Left forelimb (tissue), 1 donor: ENCODE data around the gene KRT16.
"Not testable (repeated sequence)": the region's sequence is repeated elsewhere in the genome, so short reads cannot be mapped to it uniquely, and the experiment has no call there.

ENCODE experiments used
- DNase-seq: peaks from one replicate; pipeline ENCODE4 v3.0.0-alpha.2; 2018; ENCODE audit warnings: low spot score

Gene KRT16

DNA sequence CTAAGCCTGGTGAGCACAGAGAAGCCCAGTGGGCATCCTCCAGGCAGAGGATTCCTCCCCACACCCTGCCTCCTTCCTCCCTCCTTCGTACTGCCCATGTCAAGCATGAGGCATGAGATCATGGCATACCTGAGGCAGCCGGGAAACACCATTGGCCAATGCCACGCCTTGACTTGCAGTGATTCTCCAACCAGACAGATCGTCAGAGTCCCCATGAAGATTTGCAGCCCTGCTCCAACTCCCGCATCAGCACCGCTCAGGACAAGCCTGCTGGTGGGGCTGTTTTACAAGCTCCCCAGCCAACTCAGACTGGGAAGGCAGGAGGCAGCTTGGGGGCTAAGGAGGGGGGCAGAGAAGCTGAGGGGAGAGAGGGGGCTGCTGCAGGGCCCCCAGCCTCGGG, 2.9 kb upstream of the KRT16 start:
- DNase-seq, result no peak

DNA sequence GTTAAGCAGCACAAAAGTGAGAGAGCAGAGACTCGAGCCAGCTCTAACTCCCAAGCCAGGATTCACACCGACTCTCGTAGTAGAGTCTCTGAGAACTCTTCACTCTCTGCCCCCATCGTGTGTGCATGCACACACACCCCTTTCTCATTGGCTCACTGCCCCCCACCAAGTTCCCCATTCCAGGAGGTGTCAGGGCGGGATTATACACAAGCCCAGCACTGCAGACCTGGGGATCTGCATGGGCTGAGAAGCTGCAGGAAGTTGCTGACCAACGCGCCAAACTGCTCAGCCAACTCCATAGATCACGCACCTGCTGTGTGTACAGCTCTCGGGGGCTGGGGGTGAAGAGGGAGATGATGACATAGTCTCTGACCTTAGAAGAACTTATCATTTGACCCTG, 2.2 kb upstream of the KRT16 start:
- not testable (repeated sequence) for DNase-seq

DNA sequence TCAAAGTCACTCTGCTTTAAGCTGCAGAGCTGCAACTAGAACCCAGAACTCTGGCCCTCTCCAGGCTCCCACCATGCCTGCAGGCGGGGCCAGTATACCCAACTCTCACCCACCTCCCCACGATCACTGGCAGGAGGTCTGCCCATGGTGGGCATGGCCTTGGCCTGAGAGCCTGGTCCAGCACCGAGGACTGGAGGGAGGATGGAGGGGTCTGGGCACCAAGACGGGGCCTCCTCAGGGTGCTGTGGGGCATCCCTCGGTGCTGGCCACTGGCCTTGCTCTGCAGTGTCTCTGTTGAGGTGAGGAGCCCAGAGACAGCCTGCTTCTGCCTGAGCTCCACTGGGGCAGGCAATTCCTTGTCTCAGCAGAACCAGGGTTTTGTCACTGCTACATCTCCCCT, 1.5 kb upstream of the KRT16 start:
- DNase-seq, result no peak

DNA sequence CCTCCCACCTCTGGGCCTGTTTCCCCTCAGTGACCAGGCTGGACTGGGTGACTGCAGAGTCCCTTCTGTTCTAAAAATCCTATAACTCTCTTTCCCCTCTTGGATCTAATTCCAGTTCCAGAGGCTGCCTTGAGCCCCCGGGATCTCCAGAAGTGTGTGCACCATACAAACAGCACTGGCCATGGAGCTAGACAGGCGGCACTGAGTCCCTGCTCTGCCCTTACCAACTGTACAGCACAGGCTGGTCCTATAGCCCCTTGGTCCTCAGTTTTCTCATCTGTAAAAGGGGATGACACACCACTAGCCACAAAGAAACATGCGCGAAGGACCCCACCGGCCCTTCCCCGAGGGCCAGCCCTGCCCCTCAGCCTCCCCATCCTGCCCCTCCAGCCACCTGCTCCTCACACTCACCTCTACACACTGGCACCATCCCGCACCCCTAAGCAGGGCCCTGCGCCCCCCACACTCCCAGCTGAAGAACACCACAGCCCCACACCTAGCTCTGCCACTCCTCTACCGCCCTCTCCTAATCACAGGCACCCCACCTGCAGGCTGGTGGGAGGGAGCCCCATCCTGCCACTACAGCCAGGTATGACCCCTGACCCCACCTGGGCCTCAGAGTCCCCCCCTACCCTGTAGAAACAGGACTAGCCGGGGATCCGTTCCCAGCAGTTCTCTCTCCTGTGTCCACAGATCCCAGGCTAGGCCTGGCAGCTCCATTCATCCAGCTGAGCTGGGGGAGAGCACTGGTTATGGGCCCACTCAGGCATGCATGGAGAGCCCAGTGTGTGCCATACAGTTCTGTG, 913 bp upstream of the KRT16 start:
- no peak for DNase-seq

DNA sequence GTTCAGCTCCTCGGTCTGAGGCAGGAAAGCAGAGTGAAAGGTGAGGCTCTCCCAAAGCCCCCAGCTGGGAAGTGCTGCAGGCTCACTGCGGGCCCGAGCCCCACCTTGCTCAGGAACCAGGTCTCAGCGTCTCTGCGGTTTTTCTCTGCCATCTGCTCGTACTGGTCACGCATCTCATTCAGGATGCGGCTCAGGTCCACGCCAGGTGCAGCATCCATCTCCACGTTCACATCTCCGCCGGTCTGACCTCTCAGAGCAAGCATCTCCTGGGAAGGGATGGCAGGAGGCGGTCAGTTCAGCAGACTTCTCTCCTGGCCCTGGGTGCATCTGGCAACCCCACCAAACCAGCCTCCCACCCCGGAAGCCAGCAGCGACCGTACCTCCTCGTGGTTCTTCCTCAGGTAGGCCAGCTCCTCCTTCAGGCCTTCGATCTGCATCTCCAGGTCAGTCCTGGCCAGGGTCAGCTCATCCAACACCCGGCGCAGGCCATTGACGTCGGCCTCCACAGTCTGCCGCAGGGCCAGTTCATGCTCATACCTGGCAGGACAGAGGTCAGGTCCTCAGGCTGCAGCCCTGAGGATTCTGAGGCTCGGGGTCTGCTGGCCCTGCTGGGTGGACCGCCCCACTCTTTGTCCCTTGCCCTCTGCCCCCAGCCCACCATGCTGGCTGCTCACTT, 1.5 kb downstream of the KRT16 start:
- DNase-seq, result no peak

DNA sequence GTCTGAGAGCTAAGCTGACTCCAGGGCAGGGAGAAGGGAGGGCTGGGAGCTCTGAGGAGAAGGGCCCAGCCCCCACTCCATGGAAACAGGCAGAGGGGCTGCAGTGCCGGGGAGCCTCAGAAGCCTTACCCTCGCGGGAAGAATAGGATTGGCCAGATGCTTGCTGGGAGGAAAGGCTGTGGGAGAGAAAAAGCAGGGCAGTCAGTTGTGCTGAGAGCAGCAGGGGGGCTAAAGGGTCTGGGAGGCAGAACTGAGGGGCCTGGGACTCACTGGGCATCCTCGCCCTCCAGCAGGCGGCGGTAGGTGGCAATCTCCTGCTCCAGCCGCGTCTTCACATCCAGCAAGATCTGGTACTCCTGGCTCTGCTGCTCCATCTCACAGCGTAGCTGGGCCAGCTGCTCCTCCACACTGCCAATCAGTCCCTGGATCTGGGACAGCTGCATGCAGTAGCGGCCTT, 2.5 kb downstream of the KRT16 start:
- DNase-seq, result not testable (repeated sequence)

DNA sequence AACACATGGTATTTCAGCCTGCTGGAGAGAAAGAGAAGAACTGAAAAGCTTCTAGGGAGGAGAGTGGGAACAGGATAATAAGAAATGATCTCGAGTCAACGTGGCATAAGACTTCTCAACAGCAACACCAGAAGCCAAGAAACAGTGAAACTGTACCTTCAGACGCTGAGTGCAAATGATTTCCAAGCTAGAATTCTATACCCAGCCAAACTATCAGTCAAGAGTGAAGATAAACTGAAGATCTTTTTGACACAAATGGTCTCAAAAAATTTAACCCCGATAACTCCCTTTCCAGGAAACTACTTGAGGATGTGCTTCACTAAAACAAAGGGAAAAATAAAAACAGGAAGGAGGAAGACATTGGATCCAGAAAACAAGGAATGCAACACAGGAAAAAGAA, 5.6 kb downstream of the KRT16 start:
- not testable (repeated sequence) for DNase-seq

DNA sequence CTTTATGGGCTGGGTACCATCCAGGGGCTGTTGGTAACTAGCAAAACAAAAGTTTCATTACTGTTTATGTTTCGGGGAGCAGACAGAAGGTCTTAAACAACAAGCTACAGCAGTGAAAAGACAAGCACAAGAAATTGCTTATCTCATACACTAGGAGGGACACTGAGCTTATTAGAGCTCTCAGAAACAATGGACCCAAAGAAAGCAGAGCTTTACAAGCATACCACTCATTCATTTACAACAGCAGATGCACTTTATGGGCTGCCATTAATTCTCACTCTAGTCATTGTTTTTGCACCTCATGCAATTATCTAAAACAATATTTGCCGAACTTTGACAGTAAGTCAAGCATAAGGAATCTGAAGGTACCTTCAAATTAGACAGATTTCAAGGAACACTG, 10.0 kb downstream of the KRT16 start:
- no peak for DNase-seq

DNA sequence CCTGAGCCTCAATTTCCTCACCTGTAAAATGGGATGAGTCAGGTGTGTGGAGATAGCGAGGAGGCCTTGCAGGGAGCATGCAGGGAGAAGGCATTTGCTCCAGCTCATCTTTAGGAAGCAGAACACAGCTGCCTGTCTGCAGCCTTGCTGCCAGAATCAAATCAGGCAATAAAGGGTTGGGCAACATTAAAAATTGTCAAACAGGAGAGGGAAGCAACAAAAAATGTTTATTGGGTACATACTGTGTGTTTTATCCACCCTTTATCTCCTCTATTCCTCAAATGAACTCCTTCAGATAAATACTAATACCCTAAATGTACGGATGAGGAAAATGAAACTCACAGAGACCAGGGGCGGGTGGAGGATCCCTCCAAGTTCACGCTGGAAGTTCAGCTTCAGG, 12.2 kb downstream of the KRT16 start:
- no peak for DNase-seq

DNA sequence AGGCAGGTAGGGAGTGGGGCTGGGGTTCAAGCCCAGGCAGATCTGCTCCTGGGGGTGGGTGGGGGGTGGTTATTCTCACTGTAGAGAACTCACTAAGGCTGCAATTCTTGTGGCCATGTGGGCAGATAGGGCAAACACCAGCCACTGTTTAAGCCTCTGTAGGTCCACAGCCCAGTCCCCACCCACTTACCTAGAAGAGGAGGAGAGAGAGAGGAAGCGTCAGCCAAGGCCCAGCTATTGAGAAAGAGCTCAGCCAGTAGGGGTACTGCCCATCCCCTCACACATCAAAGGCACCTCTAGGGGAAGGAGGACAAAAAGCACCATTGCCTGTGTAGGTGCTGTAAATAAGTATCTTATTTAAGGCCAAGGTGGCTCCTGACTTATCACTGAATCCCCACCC, 12.9 kb downstream of the KRT16 start:
- DNase-seq, result no peak

DNA sequence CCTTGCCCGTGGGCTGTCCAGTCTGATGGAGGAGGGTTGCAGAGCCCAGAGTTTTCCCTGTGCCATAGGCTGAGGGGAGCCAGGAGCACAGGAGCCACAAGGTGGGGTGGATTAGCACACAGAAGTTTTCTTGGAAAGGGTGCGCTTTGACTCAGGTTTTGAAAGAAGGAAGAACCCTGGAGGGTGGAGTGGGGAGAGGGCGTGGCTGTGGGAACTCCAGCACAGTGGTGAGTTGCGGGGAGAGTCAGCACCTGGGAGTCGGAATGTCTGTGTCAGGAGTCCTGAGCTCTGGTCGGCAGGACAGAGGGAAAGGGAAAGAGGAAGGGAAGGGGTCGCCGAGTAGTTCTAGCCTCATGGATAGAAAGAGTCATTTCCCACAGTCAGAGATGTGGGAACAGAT, 17.0 kb downstream of the KRT16 start:
- no peak for DNase-seq

DNA sequence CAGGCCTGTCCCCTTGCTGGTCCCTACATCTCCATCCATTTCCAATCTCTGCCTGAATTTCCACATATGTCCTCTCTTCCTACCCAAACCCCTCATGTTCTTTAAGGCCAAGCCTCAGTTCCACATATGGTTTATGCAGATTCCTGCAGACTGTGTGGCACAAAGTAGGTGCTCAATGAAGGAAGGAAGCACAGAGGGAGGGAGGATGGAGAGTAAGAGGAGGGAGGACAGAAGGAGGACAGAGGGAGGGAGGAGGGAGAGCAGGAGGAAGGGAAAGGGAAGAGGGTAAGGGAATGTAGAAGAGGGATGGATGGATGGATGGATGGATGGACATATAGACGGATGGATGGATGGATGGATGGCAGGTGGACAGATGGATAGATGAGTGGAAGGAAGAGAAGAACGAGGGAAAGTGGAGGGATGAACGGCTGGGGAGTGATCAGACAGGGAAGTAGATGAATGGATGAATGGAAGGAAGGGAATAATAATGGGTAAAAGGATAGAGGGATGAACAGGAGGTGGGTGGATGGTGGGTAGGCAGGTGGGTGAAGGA, 18.1 kb downstream of the KRT16 start:
- no peak for DNase-seq

DNA sequence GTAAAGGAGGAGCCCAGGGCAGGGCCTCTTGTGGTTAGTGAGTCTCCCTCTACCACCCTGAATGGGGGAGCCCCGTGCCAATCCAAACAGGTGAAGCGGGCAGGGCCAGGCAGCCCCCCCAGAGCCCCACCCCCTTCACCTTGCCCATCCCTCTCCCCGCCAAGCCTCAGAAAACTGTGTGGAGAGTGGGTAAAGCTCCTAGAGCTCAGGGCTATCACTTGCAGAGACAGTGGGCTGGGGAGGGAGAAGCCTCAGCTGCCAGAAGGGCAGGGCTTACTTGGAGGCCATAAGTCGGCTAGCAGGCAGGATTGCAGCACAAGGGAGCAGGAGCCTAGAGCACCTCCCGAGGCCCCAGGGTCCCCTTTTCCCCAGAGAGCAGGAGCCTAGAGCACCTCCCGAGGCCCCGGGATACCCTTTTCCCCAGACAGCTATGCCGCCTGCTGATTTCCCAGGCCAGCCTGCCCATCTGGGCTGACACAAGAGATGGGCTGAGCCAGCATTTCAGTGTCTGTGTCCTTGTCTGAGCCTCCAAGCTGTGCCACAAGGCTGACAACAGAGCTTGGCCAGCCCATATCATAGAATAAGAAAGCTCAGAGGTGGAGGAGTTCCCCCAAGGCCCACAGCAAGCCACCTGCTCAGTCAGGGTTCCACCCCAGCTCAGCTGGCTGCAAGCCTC, 19.1 kb downstream of the KRT16 start:
- DNase-seq, result no peak

DNA sequence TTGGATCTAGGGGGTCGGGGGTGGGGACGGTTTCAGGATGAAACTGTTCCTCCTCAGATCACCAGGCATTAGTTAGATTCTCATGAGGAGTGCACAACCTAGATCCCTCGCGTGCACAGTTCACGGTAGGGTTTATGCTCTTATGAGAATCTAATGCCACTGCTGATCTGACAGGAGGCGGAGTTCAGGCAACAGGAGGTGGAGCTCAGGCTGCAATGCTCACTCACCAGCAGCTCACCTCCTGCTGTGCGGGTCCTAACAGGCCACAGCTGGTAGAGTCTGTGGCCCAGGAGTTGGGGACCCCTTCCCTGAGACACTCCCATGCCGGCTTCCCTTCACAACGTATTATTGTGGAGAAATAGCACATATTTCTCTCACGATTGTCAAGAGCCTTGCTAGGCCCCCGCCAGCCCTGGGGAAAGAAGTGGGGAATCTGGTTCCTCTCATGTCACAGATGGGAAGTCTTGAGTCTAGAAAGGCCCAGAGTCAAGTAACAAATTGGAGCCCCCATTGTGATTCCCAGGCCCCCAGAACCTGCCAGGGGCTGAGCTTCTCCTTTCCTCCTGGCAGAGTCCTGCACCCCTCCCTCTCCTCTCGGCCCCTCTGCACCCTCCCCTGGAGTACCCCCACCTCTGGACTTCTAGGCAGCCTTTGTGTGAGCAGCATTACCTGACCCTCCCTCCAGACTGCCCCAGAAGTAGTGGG, 19.8 kb downstream of the KRT16 start:
- DNase-seq, result no peak

DNA sequence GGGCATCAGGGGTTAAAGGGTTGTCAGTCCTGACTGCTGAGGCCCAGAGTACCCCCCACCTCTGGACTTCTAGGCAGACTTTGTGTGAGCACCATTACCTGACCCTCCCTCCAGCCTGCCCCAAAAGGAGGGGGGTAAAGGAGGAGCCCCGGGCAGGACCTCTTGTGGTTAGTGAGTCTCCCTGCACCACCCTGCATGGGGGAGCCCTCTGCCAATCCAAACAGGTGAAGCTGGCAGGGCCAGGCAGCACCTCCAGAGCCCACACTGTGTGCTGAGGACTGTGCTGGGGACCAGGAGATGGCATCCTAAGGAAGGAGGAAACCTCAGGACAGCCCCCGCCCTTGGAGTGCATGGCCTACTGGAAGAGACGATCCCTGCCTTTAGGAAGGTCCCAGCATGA, 23.3 kb downstream of the KRT16 start:
- no peak for DNase-seq

DNA sequence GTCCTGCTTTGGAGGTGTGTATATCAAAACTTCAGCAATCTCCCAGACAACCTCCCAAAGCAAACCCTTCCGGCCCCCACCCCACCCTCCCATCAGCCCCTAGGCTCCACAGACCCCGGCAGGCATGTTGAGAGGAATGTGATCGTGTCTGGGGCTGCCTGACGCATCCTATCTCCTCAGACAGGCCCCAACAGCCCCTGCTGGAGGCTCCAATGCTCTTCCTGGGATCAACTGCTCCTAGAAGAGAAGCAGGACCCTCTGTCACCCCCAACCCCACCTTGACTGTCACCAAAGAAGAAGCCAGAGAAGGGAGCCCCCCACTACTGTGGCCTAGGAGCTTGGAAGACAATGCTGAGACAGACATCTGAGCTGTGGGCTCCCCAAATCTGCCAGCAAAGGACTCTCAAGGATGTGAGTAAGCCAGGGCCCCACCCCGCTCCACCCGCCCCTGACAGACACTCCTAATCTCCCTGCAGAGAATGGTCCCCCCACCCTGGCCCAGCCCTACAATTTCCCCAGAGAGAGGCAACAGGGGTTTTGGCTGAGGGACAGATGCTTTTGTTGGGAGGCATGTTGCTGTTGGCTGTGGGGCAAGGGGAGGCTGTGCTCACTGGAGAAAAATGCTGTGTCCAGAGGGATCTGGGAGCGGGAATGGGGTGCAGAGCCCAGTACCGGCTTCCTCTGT, 24.3 kb downstream of the KRT16 start:
- no peak for DNase-seq

DNA sequence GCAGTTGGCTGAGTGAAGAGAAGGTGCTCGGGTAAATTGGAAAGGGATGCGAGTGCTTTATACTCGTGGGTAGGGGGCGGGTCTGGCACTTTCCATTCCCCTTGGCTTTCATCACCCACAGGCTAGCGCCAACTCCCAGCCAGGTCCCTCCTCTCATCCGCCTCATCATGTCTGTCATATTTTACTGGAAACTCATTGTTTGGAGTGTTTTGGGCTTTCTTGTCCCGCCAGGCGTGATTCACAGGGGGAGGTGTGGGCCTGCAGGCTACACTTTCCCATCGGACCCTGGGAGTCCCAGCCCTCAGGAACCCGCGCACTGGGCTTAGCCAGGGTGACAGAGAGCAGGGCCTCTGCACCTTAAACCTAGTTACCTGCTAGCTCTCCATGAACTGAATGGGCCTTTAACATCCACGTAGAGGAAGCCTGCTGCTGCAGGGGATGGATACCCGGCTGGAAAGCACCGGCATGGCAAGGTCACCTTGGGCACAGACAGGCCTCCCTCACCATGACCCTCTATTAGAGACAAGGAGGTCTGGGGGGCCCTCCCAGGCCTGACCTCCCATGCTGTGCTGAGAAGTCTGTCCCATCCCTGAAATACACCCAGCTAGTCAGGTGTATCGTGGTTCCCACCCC, 25.6 kb downstream of the KRT16 start, which contains the start of gene KRT14:
Gene KRT14 (minus strand): TSS at position 33 of the 633 bp plus-strand sequence. CDS start 61 bp downstream, outside the sequence.
- no peak for DNase-seq

DNA sequence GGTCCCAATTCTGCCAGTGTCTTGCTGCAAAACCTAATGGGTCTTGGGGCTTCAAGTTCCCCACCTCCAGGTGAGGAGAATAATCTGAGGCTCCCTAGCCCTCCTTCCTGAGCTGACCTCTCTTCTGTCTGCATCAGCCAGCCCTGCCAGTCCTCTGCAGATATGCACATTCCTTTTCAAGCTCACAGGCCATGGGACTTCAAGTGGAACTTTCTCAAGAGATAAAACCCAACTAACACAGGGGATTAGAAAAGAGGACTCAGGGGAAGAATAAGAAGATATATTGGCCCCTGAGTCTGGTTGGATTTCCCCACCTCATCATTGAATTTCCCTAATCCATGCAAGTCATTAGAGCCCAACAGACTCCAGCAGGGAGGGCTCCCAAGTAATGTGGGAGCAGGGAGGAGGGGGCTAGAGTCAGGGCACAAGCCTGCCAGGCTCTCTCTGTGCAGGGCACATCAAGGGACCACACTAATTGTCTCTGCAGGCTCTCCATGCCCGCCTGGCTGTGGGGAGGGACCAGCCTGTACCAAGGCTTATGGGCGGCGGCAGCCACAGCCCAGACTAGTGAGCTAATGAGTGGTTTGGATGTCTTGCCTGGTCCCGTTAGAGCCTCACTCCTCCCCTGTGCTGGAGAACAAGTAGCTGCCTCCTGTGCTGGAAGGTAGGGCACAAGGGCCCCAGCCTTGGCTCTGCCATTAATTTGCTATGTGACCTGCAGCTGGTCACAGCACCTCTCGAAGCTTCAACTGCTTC, 27.1 kb downstream of the KRT16 start:
- no peak for DNase-seq

DNA sequence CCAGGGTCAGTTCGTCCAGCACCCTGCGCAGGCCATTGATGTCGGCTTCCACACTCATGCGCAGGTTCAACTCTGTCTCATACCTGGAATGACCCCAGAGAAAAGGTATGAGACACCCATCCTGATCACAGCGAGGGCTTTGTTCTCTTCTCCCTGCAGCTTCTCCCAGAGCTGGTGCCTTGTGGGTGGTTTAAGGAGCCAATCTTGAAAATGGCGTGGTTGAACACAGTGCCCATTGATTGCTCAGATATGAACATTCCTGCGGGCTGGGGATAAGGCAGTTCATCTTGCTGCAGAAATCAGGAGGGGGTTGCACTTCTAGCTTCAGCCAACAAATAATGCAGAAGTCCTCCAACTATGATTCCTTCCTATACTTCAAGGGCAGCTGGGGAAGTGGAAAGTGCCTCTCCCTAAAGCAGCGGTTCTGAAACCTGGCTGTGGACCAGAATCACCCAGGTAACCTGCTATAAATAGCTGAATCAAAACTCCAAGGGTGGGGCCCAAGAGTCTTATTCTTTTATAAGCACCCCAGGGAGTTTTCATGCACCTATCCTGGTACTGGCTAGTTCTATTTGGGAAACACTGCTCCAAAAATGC, 28.1 kb downstream of the KRT16 start:
- not testable (repeated sequence) for DNase-seq
